Mucosa of gallbladder (tissue), 1 donor: ENCODE measurements around the gene HHAT. TPM values are rescaled to one million over a fixed set of nuclear protein-coding genes. Genes with fewer than 3 reads are reported as not detected.

Source experiments
- DNase-seq: peaks from one replicate; pipeline ENCODE4 v3.0.0-alpha.2; 2020; ENCODE audit warnings: low spot score
- total RNA-seq: library from RNA; stranded (reverse); gene quantifications from one replicate; pipeline ENCODE4 v1.2.1, GENCODE V29; 2021
- donor health status: DM: no; HTN: no; CAD: no.

Gene HHAT
- total RNA-seq, 1 donor from 2014 or later = 14.4 TPM

- no peak for DNase-seq
Measured at GRCh38 chr1:210684466-210685294, 356.0 kb downstream of the HHAT start.

GRCh38 chr1:210685295-210685650 lies 356.6 kb downstream of the HHAT start:
- DNase-seq = no peak

- DNase-seq = no peak
Measured at GRCh38 chr1:210686841-210687240, 358.1 kb downstream of the HHAT start.

DNA sequence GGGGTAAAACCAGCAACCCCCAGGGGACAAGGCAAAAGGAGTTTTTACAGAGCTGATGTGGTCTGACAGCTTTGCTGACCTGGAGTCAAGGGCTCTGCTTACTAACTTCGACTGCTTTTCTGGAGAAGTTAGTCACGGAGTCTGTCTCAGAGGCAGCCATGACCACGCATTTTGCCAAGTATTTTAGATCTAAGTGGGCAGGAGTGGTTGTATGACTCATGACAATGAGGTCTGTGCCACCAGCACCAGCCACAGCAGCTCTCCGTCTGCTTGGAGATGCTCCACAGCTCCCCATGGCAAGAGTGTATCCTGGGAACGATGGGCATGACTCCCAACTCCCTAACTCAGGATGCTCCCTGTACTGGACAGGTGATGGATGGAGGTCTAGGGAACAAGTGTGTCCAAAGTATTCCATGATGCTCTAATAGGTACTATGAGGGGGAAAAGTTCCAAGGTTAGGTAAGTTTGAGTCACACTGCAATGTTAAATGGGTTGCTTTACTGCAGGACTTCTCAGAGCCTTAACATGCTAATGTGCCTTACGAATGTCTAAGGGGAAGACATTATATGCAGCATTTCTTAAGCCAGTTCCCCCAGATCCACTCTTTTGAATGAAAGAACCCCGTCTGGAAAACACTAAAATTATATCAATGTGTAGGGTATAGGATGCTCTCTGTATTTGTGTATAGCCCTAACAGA lies 359.0 kb downstream of the HHAT start:
- no peak for DNase-seq

DNA sequence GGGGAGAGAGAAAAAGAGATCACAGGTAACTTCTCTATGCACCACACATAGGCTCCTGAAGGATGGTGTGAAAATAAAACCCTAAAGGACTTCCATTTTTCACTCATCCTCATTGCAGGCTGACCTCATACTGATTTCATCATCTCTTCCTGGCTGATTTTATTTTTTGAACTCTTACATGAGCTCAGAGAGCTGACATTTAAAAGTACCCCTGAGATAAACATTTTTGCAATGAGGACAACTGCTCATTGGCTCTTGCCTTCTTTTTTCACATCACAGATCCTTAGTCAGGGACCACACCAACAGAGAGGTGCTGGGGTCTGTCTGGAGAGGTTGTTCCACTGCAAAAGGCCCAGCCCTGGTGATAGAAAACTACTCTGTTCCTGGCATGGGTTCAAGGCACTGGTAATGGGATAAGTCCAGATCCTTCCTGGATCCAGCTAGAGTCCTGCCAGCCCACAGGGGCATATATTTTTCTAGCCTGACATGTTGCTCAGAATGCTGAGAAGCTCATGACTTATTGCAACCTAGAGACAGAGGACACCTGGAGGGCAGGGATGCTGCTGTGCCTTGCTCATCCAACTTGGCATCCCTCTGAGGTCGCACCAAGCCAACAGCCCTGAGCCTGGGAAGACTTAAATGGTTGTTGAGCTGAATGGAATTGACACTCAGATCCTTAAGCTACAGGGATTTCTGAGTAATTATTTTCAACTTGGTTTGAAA lies 360.0 kb downstream of the HHAT start:
- no peak for DNase-seq

DNA sequence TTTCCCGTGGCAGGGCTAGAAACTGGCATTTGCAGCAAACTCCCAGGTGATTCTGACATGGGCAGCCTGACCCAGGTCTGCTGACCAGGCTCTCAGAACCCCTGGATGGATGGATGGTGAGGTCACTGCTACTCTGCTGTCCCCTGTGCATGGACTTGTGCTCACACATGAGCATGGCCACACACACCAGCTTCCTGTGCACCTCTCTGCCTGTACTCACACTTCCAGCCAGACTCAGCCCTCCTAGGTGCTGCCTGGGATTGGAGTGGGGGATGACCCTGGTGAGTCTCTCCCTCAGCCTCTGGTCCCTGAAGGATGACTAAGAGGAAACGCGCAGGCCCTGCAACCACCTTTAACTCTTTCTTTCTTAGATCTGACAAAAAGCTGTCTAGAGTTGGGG lies 361.1 kb downstream of the HHAT start:
- no peak for DNase-seq

- DNase-seq = no peak
Measured at GRCh38 chr1:210690236-210690635, 361.5 kb downstream of the HHAT start.

- DNase-seq = no peak
Measured at GRCh38 chr1:210691039-210691610, 362.4 kb downstream of the HHAT start.

DNA sequence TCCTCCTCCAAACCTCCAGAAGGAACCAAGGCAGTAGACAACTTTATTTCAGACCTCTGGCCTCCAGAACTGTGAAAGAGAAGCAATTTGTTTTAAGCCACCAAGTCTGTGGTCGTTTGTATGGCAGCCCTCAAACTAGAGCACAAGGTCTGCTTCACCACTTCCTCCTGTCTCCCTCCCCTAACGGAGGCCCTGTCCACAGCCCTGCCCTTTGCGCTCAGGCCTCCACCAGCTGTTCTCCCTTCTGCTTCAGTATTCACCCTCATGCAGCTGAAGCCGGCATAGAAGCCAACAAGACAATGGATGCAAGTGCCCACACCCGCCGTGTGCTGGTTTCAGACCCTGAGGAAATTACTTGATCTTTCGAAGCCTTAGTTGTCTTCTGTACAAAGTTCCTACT lies 364.1 kb downstream of the HHAT start:
- DNase-seq = no peak

- DNase-seq = no peak
Measured at GRCh38 chr1:210695026-210695425, 366.3 kb downstream of the HHAT start.

- no peak for DNase-seq
Measured at GRCh38 chr1:210696709-210697108, 368.0 kb downstream of the HHAT start.

DNA sequence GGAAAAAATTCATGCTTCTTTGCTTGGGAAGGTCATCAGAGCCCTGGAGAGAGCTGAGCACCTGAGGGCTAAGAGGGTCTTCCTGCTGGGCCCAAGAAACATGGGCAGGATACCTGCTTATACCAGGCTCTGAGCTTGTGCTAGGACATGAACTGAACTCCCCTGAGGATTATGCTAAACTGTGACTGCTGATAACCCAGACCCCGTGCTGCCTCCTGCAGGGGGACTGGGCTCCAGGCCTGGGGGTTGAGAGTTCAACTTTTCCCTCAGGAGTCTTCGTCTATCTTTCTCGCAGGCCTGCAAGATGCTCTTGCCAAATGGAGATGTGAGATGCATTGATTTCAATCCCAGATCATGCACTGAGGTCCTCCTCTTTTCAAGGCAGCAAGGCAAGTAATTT lies 368.5 kb downstream of the HHAT start:
- no peak for DNase-seq

- no peak for DNase-seq
Measured at GRCh38 chr1:210698661-210699060, 370.0 kb downstream of the HHAT start.

- no peak for DNase-seq
Measured at GRCh38 chr1:210700083-210700482, 371.4 kb downstream of the HHAT start.

DNA sequence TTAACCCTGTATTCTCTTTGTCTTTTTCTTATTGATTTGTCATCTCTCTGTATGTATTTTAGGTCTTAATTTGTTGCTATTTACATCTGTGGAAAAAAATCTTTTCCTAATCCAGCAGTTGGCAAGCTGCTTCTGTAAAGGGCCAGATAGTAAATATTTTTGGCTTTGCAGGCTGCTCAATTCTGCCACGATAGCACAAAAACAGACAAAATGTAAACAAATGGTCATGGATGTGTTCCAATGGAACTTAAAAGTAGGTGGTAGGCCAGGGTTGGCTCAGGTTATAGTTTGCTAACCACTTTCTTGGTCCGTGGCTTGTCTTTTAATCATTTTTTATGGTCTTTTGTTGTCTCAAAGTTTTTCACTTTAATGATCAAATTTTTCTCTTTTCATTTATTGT lies 371.8 kb downstream of the HHAT start:
- no peak for DNase-seq

DNA sequence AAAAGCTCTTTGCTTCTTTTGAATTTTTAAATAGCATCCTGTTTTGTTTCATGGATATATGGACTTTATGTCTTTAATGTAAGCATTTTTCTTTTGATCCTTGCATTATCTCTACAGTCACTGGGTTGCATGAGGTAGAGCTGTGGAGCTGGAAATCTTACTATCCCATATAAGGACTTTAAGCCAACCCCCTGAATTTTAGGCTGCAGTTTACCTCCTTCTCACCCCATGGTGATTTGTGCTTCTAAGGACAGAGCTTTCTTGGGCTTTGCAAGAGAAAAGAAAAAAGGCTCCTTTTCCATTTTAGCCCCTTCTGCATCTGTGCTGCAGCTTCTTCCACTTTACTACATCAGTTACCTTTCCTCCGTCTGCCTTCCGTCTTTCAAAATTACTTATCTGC lies 373.8 kb downstream of the HHAT start:
- DNase-seq = no peak

DNA sequence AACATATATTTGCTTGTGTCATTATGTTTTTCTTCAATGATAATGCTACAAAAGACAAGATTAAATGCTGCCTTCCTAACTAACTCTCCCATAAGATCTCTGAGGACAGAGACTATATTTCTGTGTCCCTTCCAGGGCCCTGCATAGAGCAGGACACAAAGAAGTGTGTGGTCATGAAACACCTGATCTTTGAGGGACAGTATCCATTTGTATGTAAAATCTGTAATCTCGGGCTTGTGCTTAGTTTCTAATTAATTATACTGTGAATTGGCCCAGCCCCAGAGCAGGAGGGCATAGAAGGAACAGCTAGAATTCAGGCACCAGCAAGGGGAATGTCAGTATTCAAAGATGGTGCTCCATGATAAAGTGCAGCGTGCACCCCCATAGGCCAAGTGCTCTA lies 374.9 kb downstream of the HHAT start:
- DNase-seq = no peak

DNA sequence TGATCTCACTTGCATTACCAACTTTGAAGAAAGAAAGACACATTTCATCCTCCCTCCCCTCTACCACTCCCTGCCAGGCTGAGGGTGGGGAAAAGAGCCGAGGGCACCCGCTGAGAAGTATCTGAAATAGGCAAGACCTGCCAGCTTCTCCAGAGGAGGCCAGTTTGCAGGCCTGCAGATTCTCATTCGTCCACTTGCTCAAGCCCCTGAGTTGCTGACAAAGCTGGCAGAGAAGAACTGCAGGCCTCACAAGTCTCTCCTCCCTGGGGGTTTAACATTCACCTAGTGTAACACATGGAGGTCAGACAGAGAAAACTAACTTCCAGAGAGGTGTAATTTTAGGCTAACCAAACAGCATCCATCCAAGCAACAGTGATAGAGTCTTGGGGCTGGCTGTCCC lies 376.4 kb downstream of the HHAT start:
- DNase-seq = no peak

DNA sequence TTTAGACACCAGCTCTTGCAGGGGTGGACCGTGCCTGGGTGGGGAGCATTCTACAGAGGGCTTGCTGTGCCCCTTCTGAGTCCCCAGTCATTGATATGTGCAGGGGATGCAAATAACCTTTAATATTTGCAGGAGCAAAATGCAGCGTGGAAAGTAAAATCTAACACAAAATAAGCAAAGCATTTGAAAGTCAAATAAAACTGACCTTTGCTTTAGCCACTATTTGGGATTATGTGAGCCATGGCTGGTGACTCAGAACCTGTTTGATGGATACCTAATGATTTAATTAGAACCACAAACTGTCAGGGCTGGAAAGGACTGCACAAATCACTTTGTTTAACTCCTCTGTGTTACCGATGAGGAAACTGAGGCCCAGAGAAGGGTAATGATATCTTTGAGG lies 377.5 kb downstream of the HHAT start:
- no peak for DNase-seq

- no peak for DNase-seq
Measured at GRCh38 chr1:210707300-210708240, 378.9 kb downstream of the HHAT start.

GRCh38 chr1:210709701-210710100 lies 381.0 kb downstream of the HHAT start:
- DNase-seq = no peak
